WERI-Rb-1 (cell line): ENCODE data around the gene SVEP1.
"Not testable (repeated sequence)": the region's sequence is repeated elsewhere in the genome, so short reads cannot be mapped to it uniquely, and the experiment has no call there.

Experiments
- DNase-seq: peaks from one replicate; pipeline ENCODE4 v3.0.0-alpha.2; 2020
- H3K27ac ChIP-seq: fragments of 250-450 bp; sonication (Bioruptor Pico); 2 replicates; pipeline ENCODE4 v1.5.1; 2020; ENCODE audit warnings: mild to moderate bottlenecking, moderate library complexity
- H3K27me3 ChIP-seq: fragments of 250-450 bp; sonication (Bioruptor Pico); 2 replicates; pipeline ENCODE4 v1.5.1; 2021; ENCODE audit warnings: mild to moderate bottlenecking, low read depth, moderate library complexity; ENCODE audit not compliant: insufficient read depth, severe bottlenecking
- H3K36me3 ChIP-seq: fragments of 250-450 bp; sonication (Bioruptor Pico); 2 replicates; pipeline ENCODE4 v1.5.1; 2020; ENCODE audit warnings: mild to moderate bottlenecking, moderate library complexity
- H3K4me3 ChIP-seq: 2 replicates; pipeline ENCODE4 v1.5.1; 2011; ENCODE audit warnings: low read depth, mild to moderate bottlenecking, control low read depth, low read length
- H3K9me3 ChIP-seq: fragments of 250-450 bp; sonication (Bioruptor Pico); 2 replicates; pipeline ENCODE4 v1.5.1; 2021; ENCODE audit warnings: mild to moderate bottlenecking, moderate library complexity; ENCODE audit not compliant: severe bottlenecking
- TF ChIP-seq, protein P1 (sequence below): IDR thresholded peaks from 2 replicates; pipeline ENCODE4 v1.5.1; 2011; ENCODE audit warnings: low read depth, mild to moderate bottlenecking, control low read depth, inconsistent platforms, low read length

The SVEP1 gene

DNA sequence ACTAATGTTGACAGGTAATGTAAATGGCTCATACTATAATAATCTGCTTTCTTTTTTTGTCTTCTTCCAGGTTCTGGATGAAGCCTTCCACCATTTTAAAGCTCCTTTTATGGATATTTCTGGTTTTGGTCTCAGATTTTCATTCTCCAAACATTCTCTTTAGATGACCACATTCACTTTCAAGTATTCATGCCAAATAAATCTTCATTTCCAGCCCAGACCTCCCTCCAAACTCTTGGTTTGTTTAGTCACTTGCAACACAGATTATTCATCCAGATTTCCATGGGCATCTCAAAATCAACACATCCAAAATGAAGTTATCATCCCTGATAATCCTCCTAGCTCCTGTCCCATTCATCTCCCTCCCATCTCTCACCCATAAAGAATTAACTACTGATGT, 40.3 kb upstream of the SVEP1 start:
- Histone ChIP-seq H3K4me3 (no peak overlapping the region), H3K36me3 (no peaks in the 10 kb centered on the region), H3K9me3 (no peaks in the 10 kb centered on the region), H3K27me3 (peaks cover 70% of the 10 kb centered on the region), H3K27ac (no peak overlapping the region)
- DNase-seq, result no peak
- TF ChIP-seq, protein P1, sequence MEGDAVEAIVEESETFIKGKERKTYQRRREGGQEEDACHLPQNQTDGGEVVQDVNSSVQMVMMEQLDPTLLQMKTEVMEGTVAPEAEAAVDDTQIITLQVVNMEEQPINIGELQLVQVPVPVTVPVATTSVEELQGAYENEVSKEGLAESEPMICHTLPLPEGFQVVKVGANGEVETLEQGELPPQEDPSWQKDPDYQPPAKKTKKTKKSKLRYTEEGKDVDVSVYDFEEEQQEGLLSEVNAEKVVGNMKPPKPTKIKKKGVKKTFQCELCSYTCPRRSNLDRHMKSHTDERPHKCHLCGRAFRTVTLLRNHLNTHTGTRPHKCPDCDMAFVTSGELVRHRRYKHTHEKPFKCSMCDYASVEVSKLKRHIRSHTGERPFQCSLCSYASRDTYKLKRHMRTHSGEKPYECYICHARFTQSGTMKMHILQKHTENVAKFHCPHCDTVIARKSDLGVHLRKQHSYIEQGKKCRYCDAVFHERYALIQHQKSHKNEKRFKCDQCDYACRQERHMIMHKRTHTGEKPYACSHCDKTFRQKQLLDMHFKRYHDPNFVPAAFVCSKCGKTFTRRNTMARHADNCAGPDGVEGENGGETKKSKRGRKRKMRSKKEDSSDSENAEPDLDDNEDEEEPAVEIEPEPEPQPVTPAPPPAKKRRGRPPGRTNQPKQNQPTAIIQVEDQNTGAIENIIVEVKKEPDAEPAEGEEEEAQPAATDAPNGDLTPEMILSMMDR, result no peak

DNA sequence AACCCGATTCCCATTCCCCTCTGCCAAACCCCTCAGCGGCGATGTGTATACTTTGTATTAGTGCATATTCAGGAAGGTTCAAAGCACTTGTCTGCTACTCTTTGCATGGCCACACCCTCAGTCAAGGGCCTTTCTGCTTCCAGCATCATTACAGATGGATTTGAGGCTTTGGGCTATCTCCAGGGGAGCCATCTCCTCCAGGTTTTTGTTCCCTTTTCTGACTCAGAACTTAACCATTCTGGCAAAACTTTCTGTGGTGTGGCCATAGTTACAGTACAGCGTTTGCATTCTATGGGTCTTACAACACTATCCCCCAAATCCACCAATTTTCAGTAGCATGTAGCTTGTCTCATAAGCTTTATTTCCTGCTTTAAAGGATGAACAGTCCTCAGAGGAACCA, 36.0 kb upstream of the SVEP1 start:
- no peak for DNase-seq
- Histone ChIP-seq H3K4me3 (no peak overlapping the region), H3K9me3 (no peaks in the 10 kb centered on the region), H3K27me3 (peaks cover 84% of the 10 kb centered on the region), H3K36me3 (no peaks in the 10 kb centered on the region), H3K27ac (no peak overlapping the region)
- TF ChIP-seq, protein P1, result no peak

DNA sequence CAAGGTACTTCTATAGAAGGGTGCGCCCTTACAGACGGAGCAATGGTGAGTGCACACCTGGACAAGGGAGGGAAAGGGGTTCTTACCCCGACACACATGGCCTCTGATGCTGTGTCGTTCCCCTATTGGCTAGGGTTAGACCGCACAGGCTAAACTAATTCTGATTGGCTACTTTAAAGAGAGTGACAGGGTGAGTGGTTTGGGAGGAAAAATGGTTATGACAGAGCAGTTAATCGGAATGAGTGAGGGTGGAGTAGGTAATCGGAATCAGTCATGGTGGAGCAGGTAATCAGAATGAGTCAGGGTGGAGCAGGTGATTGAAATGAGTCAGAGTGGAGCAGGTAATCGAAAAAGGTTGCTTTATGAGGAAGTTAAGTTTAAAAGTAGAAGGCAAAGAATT, 35.0 kb upstream of the SVEP1 start:
- peaks cover 88% of the 10 kb centered on the region for H3K27me3 ChIP-seq
- H3K4me3 ChIP-seq, H3K36me3 ChIP-seq, DNase-seq, H3K27ac ChIP-seq, H3K9me3 ChIP-seq: not testable (repeated sequence)

GRCh38 chr9:110606179-110606790, 26.7 kb upstream of the SVEP1 start:
- H3K9me3 ChIP-seq, result no peaks in the 10 kb centered on the region
- H3K27me3 ChIP-seq, result peaks cover 84% of the 10 kb centered on the region
- H3K27ac ChIP-seq, result no peak overlapping the region
- DNase-seq, result no peak
- H3K36me3 ChIP-seq, result no peaks in the 10 kb centered on the region
- no peak overlapping the region for H3K4me3 ChIP-seq
- TF ChIP-seq, protein P1, result no peak

DNA sequence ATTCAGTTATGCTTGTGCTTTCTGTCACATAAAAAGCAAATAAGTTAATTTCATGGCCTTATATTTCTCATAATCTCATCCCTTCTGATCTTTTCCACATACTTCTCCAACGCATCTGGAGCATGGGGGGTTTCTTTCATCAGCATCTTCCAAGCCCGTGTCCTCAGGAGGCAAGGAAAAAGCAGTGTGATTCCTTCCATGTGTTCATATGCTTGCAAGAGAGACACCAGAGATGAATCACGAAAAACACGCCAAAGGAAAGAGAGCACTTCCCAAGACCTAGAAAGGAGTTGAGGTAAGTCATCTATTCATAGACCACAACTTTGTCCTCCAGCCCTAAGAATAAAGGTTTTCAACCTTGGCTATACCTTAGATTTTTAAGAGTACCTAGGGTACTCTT, 26.0 kb upstream of the SVEP1 start:
- H3K9me3 ChIP-seq, result no peaks in the 10 kb centered on the region
- no peaks in the 10 kb centered on the region for H3K36me3 ChIP-seq
- peaks cover 84% of the 10 kb centered on the region for H3K27me3 ChIP-seq
- H3K4me3 ChIP-seq, result no peak overlapping the region
- H3K27ac ChIP-seq, result no peak overlapping the region
- TF ChIP-seq, protein P1, result no peak
- DNase-seq, result no peak

- DNase-seq, result no peak
- H3K9me3 ChIP-seq, result no peaks in the 10 kb centered on the region
- TF ChIP-seq, protein P1, result no peak
Observed at GRCh38 chr9:110604171-110604601, 24.6 kb upstream of the SVEP1 start.

More at GRCh38 chr9:110604171-110604601, 24.6 kb upstream of the SVEP1 start:
- Histone ChIP-seq H3K27me3 (peaks cover 87% of the 10 kb centered on the region), H3K36me3 (no peaks in the 10 kb centered on the region), H3K4me3 (no peak overlapping the region), H3K27ac (no peak overlapping the region)
